GM23338 (cell line): ENCODE data around the gene FBXO17. TPM values are rescaled to one million over a fixed set of nuclear protein-coding genes. Genes with fewer than 3 reads are reported as not detected.
A peak's percentile ranks its signal among the peaks of the same experiment; 100 is the strongest.

Experiments
- ATAC-seq: fragments of 200-7000 bp; cut with Tn5 transposase; 3 replicates; pipeline ENCODE4 v1.9.1; 2020
- DNase-seq: peaks from one replicate; pipeline ENCODE4 v3.0.0-alpha.2; 2015; ENCODE audit warnings: low spot score
- H2AFZ ChIP-seq: fragments of 200-600 bp; sonication (generic); 2 replicates; pipeline ENCODE4 v1.8.0; 2016; ENCODE audit warnings: antibody characterized with exemption, mild to moderate bottlenecking, moderate library complexity
- H3F3A ChIP-seq: fragments of 200-600 bp; sonication (generic); replicated peaks from 2 replicates; pipeline ENCODE4 v1.8.0; 2017; ENCODE audit warnings: antibody characterized with exemption, mixed run types, low read depth
- H3K27ac ChIP-seq: fragments of 200-600 bp; sonication (generic); 2 replicates; pipeline ENCODE4 v1.6.1; 2016; ENCODE audit warnings: low read depth
- H3K27me3 ChIP-seq: fragments of 200-600 bp; sonication (generic); 2 replicates; pipeline ENCODE4 v1.8.0; 2016; ENCODE audit warnings: mild to moderate bottlenecking, mixed run types, moderate library complexity; ENCODE audit not compliant: insufficient read depth
- H3K36me3 ChIP-seq: fragments of 200-600 bp; sonication (generic); 2 replicates; pipeline ENCODE4 v1.8.0; 2016; ENCODE audit warnings: mild to moderate bottlenecking; ENCODE audit not compliant: insufficient read depth
- H3K4me1 ChIP-seq: fragments of 200-600 bp; sonication (generic); 2 replicates; pipeline ENCODE4 v1.8.0; 2016; ENCODE audit warnings: mild to moderate bottlenecking, moderate library complexity; ENCODE audit not compliant: insufficient read depth
- H3K4me2 ChIP-seq: fragments of 200-600 bp; sonication (generic); 2 replicates; pipeline ENCODE4 v1.7.1; 2017; ENCODE audit warnings: mixed run types
- H3K4me3 ChIP-seq: fragments of 200-600 bp; sonication (generic); 2 replicates; pipeline ENCODE4 v1.6.1; 2016; ENCODE audit warnings: mixed run types
- H3K79me2 ChIP-seq: fragments of 200-600 bp; sonication (generic); replicated peaks from 2 replicates; pipeline ENCODE4 v1.8.0; 2017; ENCODE audit warnings: mild to moderate bottlenecking; ENCODE audit not compliant: insufficient read depth
- H3K9me2 ChIP-seq: fragments of 200-600 bp; sonication (generic); 2 replicates; pipeline ENCODE4 v1.8.0; 2017; ENCODE audit not compliant: insufficient read depth
- H4K20me1 ChIP-seq: fragments of 200-600 bp; sonication (generic); replicated peaks from 2 replicates; pipeline ENCODE4 v1.8.0; 2017; ENCODE audit warnings: mild to moderate bottlenecking; ENCODE audit not compliant: insufficient read depth
- H3K27ac Mint-ChIP-seq: 2 replicates; pipeline ENCODE4 v1.8.0; 2020; ENCODE audit warnings: inconsistent platforms, mild to moderate bottlenecking, moderate library complexity, mixed read lengths
- H3K27me3 Mint-ChIP-seq: 3 replicates; pipeline ENCODE4 v1.8.0; 2022; ENCODE audit warnings: low read depth, mild to moderate bottlenecking, moderate library complexity, mixed read lengths, inconsistent platforms; ENCODE audit not compliant: insufficient read depth, poor library complexity
- H3K36me3 Mint-ChIP-seq: 3 replicates; pipeline ENCODE4 v1.8.0; 2021; ENCODE audit warnings: low read depth, mild to moderate bottlenecking, inconsistent platforms, moderate library complexity, mixed read lengths
- H3K4me1 Mint-ChIP-seq: 3 replicates; pipeline ENCODE4 v1.8.0; 2020; ENCODE audit warnings: mild to moderate bottlenecking, inconsistent platforms, mixed read lengths
- H3K4me3 Mint-ChIP-seq: 3 replicates; pipeline ENCODE4 v1.8.0; 2021; ENCODE audit warnings: moderate library complexity, mild to moderate bottlenecking, inconsistent platforms, mixed read lengths
- H3K9me3 Mint-ChIP-seq: 3 replicates; pipeline ENCODE4 v1.8.0; 2020; ENCODE audit warnings: moderate library complexity, mild to moderate bottlenecking, inconsistent platforms, mixed read lengths
- CREB1 ChIP-seq: fragments of 250-450 bp; sonication (Bioruptor Pico); IDR thresholded peaks from 2 replicates; pipeline ENCODE4 v1.5.0; 2020; ENCODE audit warnings: low read depth, mild to moderate bottlenecking, moderate library complexity
- CTCF ChIP-seq, 2 experiments: fragments of 200-600 bp in 1 of 2; sonication (generic) in 1 of 2; conservative IDR thresholded peaks; 2 replicates each; pipeline versions ENCODE4 v1.5.1 to v1.6.1; 2016 to 2017; ENCODE audit warnings: antibody characterized with exemption in 2 of 2, low read depth in 2 of 2, mild to moderate bottlenecking in 2 of 2, moderate library complexity in 1 of 2
- ETS1 ChIP-seq: IDR thresholded peaks from 2 replicates; pipeline ENCODE4 v1.6.1; 2016; ENCODE audit warnings: antibody characterized with exemption
- EZH2 ChIP-seq: fragments of 200-600 bp; sonication (generic); IDR thresholded peaks from one replicate; pipeline ENCODE4 v1.8.0; 2017; ENCODE audit warnings: antibody characterized with exemption, mild to moderate bottlenecking, low read depth; ENCODE audit not compliant: unreplicated experiment
- EZH2phosphoT487 ChIP-seq: fragments of 200-600 bp; sonication (generic); IDR thresholded peaks from one replicate; pipeline ENCODE4 v1.8.1; 2018; ENCODE audit warnings: antibody characterized with exemption; ENCODE audit not compliant: unreplicated experiment
- JUNB ChIP-seq: IDR thresholded peaks from one replicate; pipeline ENCODE4 v1.6.1; 2016; ENCODE audit warnings: antibody characterized with exemption; ENCODE audit not compliant: unreplicated experiment
- NANOG ChIP-seq: IDR thresholded peaks from 2 replicates; pipeline ENCODE4 v1.6.1; 2016; ENCODE audit warnings: antibody characterized with exemption, borderline replicate concordance
- POLR2AphosphoS5 ChIP-seq: IDR thresholded peaks from 2 replicates; pipeline ENCODE4 v1.6.1; 2016; ENCODE audit warnings: antibody characterized with exemption, low read depth
- REST ChIP-seq: IDR thresholded peaks from one replicate; pipeline ENCODE4 v1.6.1; 2018; ENCODE audit warnings: antibody characterized with exemption; ENCODE audit not compliant: unreplicated experiment
- STAT1 ChIP-seq: IDR thresholded peaks from one replicate; pipeline ENCODE4 v1.6.1; 2016; ENCODE audit warnings: antibody characterized with exemption; ENCODE audit not compliant: unreplicated experiment
- ZNF114 ChIP-seq: fragments of 250-450 bp; sonication (Bioruptor Pico); IDR thresholded peaks from 2 replicates; pipeline ENCODE4 v1.5.0; 2020; ENCODE audit warnings: mild to moderate bottlenecking, moderate library complexity
- ZNF331 ChIP-seq: fragments of 250-450 bp; sonication (Bioruptor Pico); IDR thresholded peaks from 2 replicates; pipeline ENCODE4 v1.5.0; 2020; ENCODE audit warnings: low read depth, mild to moderate bottlenecking, moderate library complexity
- ZNF462 ChIP-seq: fragments of 250-450 bp; sonication (Bioruptor Pico); IDR thresholded peaks from 2 replicates; pipeline ENCODE4 v1.5.0; 2020; ENCODE audit warnings: mild to moderate bottlenecking, moderate library complexity
- polyA plus RNA-seq: library from polyadenylated mRNA; unstranded; fragments of >200 nt; fragmentation: Nextera tagmentation; extraction: Ambion mirVana; gene quantifications from 2 replicates; pipeline ENCODE4 v1.2.1, GENCODE V29; 2016
- total RNA-seq: library from RNA; depleted of rRNA; stranded (reverse); fragments of >200 nt; shearing (Covaris generic); gene quantifications from 2 replicates; pipeline ENCODE4 v1.2.3, GENCODE V29; 2014

FBXO17 gene
- total and polyA plus RNA-seq, 2 experiments from 2014 or later = 17.2 to 29.0 TPM

GRCh38 chr19:38899447-38900201 is 75.9 kb downstream of the FBXO17 start, which contains the start of the genes NFKBIB and SIRT2:
TSS of gene NFKBIB (plus strand) at chr19:38899969. CDS start at chr19:38900033, 64 bp downstream.
TSS of gene SIRT2 (minus strand) at chr19:38899618. CDS start at chr19:38899521, 97 bp downstream.
- no peak for TF ChIP-seq ZNF114 (CRISPR knock-in tag)
- no peak for TF ChIP-seq EZH2
- TF ChIP-seq STAT1 = no peak
- no peak for TF ChIP-seq CTCF (conservative IDR thresholded peaks at IDR 0.05; ENCODE audit: low read depth in 2 of 2)
- no peak for TF ChIP-seq EZH2phosphoT487
- no peak for TF ChIP-seq REST
- TF ChIP-seq POLR2AphosphoS5 = peak; percentile 46; the same call in 1 of the 2 replicates
- 0 out of 2 replicates have a peak, but pooled peaks have one; percentile 12 for TF ChIP-seq NANOG
- peak; percentile 99 for TF ChIP-seq ETS1
- TF ChIP-seq CREB1 (CRISPR knock-in tag) = peak; percentile 95
- no peak for TF ChIP-seq JUNB
- no peak for TF ChIP-seq ZNF462 (CRISPR knock-in tag)
- TF ChIP-seq ZNF331 (CRISPR knock-in tag) = no peak
- Histone ChIP-seq H3K4me1 (peaks cover 14% of the 10 kb centered on the region), H3K4me2 (peak within 1 kb of the TSS; percentile 81), H3K4me3 (peak within 1 kb of the TSS; percentile 68), H3K9me2 (no peaks in the 10 kb centered on the region), H3K79me2 (peaks cover 23% of the 10 kb centered on the region), H3K27me3 (peaks cover 11% of the 10 kb centered on the region), H3F3A (no peaks in the 10 kb centered on the region), H4K20me1 (no peaks in the 10 kb centered on the region), H2AFZ (peak within 1 kb of the TSS; percentile 99), H3K36me3 (no peaks in the 10 kb centered on the region), H3K27ac (0 out of 2 replicates have a peak within 1 kb of the TSS, but pooled peaks have one; percentile 29)
- Mint-ChIP-seq H3K4me1 (peaks cover 11% of the 10 kb centered on the region), H3K9me3 (peaks cover 3% of the 10 kb centered on the region; the same call in 2 of the 3 replicates), H3K36me3 (peaks cover 3% of the 10 kb centered on the region; the same call in 2 of the 3 replicates), H3K27me3 (peaks cover 13% of the 10 kb centered on the region), H3K4me3 (peak within 1 kb of the TSS; percentile 87), H3K27ac (peak within 1 kb of the TSS; percentile 93)
- peak; percentile 95 for ATAC-seq
- peak; percentile 100 for DNase-seq
